Esophagus muscularis mucosa (tissue), 4 donors: ENCODE measurements around the gene ACVRL1. TPM values are rescaled to one million over a fixed set of nuclear protein-coding genes. Genes with fewer than 3 reads are reported as not detected.

Experiments
- DNase-seq: peaks from one replicate; pipeline ENCODE4 v3.0.0-alpha.2; 2017; ENCODE audit errors: extremely low spot score
- H3K27ac ChIP-seq, 4 donors: fragments of 200-600 bp; sonication (generic); replicated peaks in 1 of 4; 1 replicate in 3 of 4; 2 replicates in 1 of 4; pipeline ENCODE4 v1.5.1; 2016 to 2019; ENCODE audit warnings: mild to moderate bottlenecking in 1 of 4
- H3K27me3 ChIP-seq, 4 donors: fragments of 200-600 bp; sonication (generic); one replicate each; pipeline versions ENCODE4 v1.5.1 to v1.6.0; 2016 to 2019
- H3K36me3 ChIP-seq, 4 donors: fragments of 200-600 bp; sonication (generic); one replicate each; pipeline ENCODE4 v1.5.1; 2016 to 2019
- H3K4me1 ChIP-seq, 4 donors: fragments of 200-600 bp; sonication (generic); one replicate each; pipeline ENCODE4 v1.5.1; 2016 to 2019
- H3K4me3 ChIP-seq, 4 donors: fragments of 200-600 bp; sonication (generic); 1 replicate in 2 of 4; 2 replicates in 2 of 4; pipeline ENCODE4 v1.5.1; 2016 to 2019; ENCODE audit warnings: mild to moderate bottlenecking in 4 of 4, moderate library complexity in 1 of 4
- H3K9me3 ChIP-seq, 4 donors: fragments of 200-600 bp; sonication (generic); 1 replicate in 3 of 4; 2 replicates in 1 of 4; pipeline ENCODE4 v1.5.1; 2016 to 2019
- EP300 ChIP-seq: sonication (generic); formaldehyde crosslinking; IDR thresholded peaks from one replicate; pipeline ENCODE4 v1.6.1; 2017; ENCODE audit warnings: antibody characterized with exemption
- POLR2A ChIP-seq: fragments of 450-650 bp; IDR thresholded peaks from one replicate; pipeline ENCODE4 v1.6.1; 2017; ENCODE audit warnings: antibody characterized with exemption, moderate library complexity, mild to moderate bottlenecking, low read depth
- POLR2AphosphoS5 ChIP-seq, 2 donors: sonication (generic); formaldehyde crosslinking; IDR thresholded peaks; one replicate each; pipeline ENCODE4 v1.6.1; 2017; ENCODE audit warnings: antibody characterized with exemption in 2 of 2
- WGBS: methylation state at CpG from one replicate; pipeline ENCODE4 v1.1.5; 2018; 5-methylcytosine and 5-hydroxymethylcytosine counted together
- intact Hi-C: fragments of 100-400 bp; cut with DNase I; formaldehyde crosslinking; loops from one replicate; pipeline ENCODE4 v1.15.1; 2023
- total RNA-seq, 4 donors: library from RNA; depleted of rRNA; stranded (reverse); fragments of >200 nt; gene quantifications; one replicate each; pipeline versions ENCODE4 v1.1.0 to v1.2.1, GENCODE V29; 2016
- TF ChIP-seq, protein P1 (sequence below), 3 experiments: fragments of 200-600 bp in 2 of 3; fragments of 450-650 bp in 1 of 3; sonication (generic) in 2 of 3; IDR thresholded peaks; one replicate each; pipeline ENCODE4 v1.5.1; 2017 to 2019; ENCODE audit warnings: antibody characterized with exemption in 3 of 3, mild to moderate bottlenecking in 2 of 3, moderate library complexity in 1 of 3

ACVRL1 gene
- total RNA-seq, 4 donors from 2014 or later: 124 to 149 (median 125) TPM

DNA sequence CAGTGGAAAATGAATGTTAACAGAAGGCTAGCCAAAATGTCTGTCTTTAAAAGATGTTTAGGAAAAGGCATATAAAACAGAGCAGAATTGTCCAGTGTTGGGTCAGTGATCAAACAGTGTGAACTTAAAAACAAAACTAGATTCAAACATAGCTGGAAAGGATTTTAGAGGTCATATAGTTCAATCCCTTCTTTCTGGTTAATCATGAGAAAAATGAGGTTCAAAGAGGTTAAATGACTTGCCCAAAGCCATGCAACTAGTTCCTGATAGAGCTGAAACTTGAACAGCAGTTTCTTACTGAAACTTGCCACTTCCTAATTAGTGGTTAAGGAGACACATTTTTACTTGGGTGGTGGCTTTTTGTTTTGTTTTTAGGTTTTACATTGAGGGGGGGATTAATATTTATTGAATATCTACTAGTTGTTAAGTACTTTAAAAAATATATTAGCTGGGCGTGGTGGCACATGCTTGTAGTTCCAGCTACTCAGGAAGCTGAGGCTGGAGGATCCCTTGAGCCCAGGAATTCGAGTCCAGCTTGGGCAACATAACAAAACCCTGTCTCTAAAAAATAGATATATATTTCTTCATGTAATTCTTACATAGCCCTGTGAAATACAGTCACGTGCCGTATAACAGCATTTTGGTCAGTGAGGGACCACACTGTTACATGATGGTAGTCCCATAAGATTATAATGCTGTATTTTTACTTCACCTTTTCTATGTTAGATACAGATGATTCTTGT lies 64.5 kb downstream of the ACVRL1 start:
- Histone ChIP-seq H3K27me3 (no peaks in the 10 kb centered on the region), H3K9me3 (no peaks in the 10 kb centered on the region), H3K4me1 (peaks cover 40 to 52% (median 47%) of the 10 kb centered on the region in 4 donors), H3K27ac (peak overlapping the region in 1 of 4 donors; percentile 60), H3K36me3 (peaks cover 17 to 19% (median 18%) of the 10 kb centered on the region in 4 donors), H3K4me3 (no peak overlapping the region)
- TF ChIP-seq POLR2A (no peak), POLR2AphosphoS5 (IDR thresholded peaks at IDR 0.05) (no peak), EP300 (no peak)
- TF ChIP-seq, protein P1, sequence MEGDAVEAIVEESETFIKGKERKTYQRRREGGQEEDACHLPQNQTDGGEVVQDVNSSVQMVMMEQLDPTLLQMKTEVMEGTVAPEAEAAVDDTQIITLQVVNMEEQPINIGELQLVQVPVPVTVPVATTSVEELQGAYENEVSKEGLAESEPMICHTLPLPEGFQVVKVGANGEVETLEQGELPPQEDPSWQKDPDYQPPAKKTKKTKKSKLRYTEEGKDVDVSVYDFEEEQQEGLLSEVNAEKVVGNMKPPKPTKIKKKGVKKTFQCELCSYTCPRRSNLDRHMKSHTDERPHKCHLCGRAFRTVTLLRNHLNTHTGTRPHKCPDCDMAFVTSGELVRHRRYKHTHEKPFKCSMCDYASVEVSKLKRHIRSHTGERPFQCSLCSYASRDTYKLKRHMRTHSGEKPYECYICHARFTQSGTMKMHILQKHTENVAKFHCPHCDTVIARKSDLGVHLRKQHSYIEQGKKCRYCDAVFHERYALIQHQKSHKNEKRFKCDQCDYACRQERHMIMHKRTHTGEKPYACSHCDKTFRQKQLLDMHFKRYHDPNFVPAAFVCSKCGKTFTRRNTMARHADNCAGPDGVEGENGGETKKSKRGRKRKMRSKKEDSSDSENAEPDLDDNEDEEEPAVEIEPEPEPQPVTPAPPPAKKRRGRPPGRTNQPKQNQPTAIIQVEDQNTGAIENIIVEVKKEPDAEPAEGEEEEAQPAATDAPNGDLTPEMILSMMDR (IDR thresholded peaks at IDR 0.05): no peak
- WGBS: 59% methylated on average over 4 of the region's 4 CpGs
- no peak for DNase-seq
- intact Hi-C loops: no loop called here

DNA sequence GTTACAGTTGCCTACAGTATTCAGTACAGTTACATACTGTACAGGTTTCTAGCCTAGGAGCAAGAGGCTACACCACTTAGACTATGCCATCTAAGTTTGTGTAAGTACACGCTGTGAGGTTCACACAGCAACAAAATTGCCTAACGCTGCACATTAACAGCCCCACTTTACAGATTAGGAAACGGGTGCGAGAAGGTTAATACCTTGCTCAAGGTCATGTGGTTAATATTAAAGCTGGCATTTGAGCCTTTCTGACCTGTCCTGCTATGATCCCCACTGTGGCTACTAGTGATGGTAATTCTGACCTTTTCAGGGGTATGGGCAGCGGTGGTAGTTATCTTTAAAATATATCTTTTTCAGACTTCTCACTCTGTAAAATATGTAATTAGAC lies 65.1 kb downstream of the ACVRL1 start:
- Histone ChIP-seq H3K9me3 (no peaks in the 10 kb centered on the region), H3K27me3 (no peaks in the 10 kb centered on the region), H3K27ac (peak overlapping the region; percentile 26 to 60 (median 31)), H3K4me1 (peaks cover 40 to 52% (median 47%) of the 10 kb centered on the region in 4 donors), H3K36me3 (peaks cover 21 to 25% (median 23%) of the 10 kb centered on the region in 4 donors), H3K4me3 (no peak overlapping the region)
- WGBS: 76% methylated on average over 5 of the region's 5 CpGs
- no peak for TF ChIP-seq POLR2A
- no peak for TF ChIP-seq POLR2AphosphoS5 (IDR thresholded peaks at IDR 0.05)
- TF ChIP-seq, protein P1 (IDR thresholded peaks at IDR 0.05): no peak
- no peak for TF ChIP-seq EP300
- intact Hi-C loops: no loop called here
- no peak for DNase-seq

DNA sequence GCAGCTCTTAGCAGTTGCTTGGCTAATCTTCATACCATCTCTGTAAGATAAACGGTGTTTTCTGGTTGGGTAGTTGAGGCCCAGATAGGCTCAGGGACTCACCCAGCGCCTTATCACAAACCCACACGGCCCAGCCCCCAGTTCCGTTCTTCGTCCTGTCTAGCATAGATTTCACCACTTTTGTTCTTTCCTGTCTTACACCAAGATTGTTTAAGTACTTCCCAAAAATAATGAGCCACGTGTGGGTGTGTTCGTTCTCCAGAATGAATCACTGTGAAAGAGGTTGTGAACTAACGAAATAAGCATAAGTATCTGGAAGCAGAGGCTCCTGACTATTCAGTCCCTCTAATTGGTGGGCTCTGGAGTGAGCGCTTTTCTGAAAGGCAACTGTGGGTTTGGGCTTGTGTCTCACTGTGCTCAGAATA lies 65.6 kb downstream of the ACVRL1 start:
- peaks cover 40 to 52% (median 47%) of the 10 kb centered on the region in 4 donors for H3K4me1 ChIP-seq
- no peaks in the 10 kb centered on the region for H3K9me3 ChIP-seq
- TF ChIP-seq POLR2AphosphoS5 (IDR thresholded peaks at IDR 0.05): peak in 1 of 2 donors; percentile 25
- no peak for TF ChIP-seq POLR2A
- H3K4me3 ChIP-seq: no peak overlapping the region
- H3K27ac ChIP-seq: peak overlapping the region; percentile 26 to 60 (median 31)
- no peaks in the 10 kb centered on the region for H3K27me3 ChIP-seq
- WGBS: 46% methylated on average over 9 of the region's 9 CpGs
- peaks cover 21 to 29% (median 25%) of the 10 kb centered on the region in 4 donors for H3K36me3 ChIP-seq
- intact Hi-C loops: no loop called here
- no peak for DNase-seq

Other genes starting within 250 kb of the ACVRL1 start
- gene FIGNL2, start 58.8 kb upstream of the ACVRL1 start, total RNA-seq: under 1 TPM; 0.23 to 0.42 (median 0.36) TPM
- not detected for gene ANKRD33, start 19.4 kb upstream of the ACVRL1 start, total RNA-seq
- 10 to 100 TPM in 3 of 4 donors, 1 to 10 TPM in 1; 9.1 to 22.4 (median 13.9) TPM for gene ACVR1B, start 44.2 kb downstream of the ACVRL1 start, total RNA-seq
- gene TAMALIN, start 99.4 kb downstream of the ACVRL1 start, total RNA-seq: 10 to 100 TPM; 13.3 to 26.9 (median 18.3) TPM
- gene NR4A1, start 143.9 kb downstream of the ACVRL1 start, total RNA-seq: 10 to 100 TPM; 26.2 to 88.1 (median 59.4) TPM
- 10 to 100 TPM; 30.3 to 71.4 (median 61.2) TPM for gene ATG101, start 162.5 kb downstream of the ACVRL1 start, total RNA-seq
- 10 to 100 TPM in 1 of 4 donors, 1 to 10 TPM in 3; 2.1 to 26.6 (median 5.6) TPM for gene SMIM41, start 172.2 kb downstream of the ACVRL1 start, total RNA-seq